Measurements from ENCODE around the gene MRPL16.

DNA sequence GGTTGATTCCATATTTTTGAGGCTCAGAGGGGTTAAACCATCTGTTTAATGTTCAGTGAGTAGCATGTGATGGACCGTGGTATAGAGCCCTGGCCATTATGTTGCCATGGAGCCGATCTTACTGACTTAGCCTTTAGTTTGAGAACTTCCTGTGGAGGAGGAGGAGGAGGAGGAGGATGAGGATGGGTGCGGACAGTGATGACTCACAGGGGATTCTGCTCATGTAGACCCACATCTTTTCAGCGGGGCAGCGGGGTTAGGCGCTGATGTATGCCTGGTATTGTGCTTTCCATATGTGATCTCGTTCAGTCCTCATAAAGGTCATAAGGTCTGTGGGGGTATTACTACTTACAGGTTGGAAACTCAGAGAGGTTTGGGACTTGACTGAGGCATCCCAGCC, 41.5 kb downstream of the MRPL16 start:
- TF ChIP-seq EP300 (IDR thresholded peaks at IDR 0.05): no peak
- TF ChIP-seq, protein P1, sequence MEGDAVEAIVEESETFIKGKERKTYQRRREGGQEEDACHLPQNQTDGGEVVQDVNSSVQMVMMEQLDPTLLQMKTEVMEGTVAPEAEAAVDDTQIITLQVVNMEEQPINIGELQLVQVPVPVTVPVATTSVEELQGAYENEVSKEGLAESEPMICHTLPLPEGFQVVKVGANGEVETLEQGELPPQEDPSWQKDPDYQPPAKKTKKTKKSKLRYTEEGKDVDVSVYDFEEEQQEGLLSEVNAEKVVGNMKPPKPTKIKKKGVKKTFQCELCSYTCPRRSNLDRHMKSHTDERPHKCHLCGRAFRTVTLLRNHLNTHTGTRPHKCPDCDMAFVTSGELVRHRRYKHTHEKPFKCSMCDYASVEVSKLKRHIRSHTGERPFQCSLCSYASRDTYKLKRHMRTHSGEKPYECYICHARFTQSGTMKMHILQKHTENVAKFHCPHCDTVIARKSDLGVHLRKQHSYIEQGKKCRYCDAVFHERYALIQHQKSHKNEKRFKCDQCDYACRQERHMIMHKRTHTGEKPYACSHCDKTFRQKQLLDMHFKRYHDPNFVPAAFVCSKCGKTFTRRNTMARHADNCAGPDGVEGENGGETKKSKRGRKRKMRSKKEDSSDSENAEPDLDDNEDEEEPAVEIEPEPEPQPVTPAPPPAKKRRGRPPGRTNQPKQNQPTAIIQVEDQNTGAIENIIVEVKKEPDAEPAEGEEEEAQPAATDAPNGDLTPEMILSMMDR (IDR thresholded peaks at IDR 0.05): no peak

Data from ovary (tissue), 3 donors.